Spleen (tissue), 11 donors: ENCODE data around the gene THBS4. TPM values are rescaled to one million over a fixed set of nuclear protein-coding genes. Genes with fewer than 3 reads are reported as not detected.

Experiments
- DNase-seq: peaks from one replicate; pipeline ENCODE4 v3.0.0-alpha.2; 2020
- H3K27ac ChIP-seq, 8 donors: fragments of 200-600 bp; sonication (generic) in 7 of 8; 1 replicate in 4 of 8; 2 replicates in 4 of 8; pipeline versions ENCODE4 v1.5.0 to v1.8.0; 2016 to 2021; ENCODE audit warnings: inconsistent platforms in 4 of 8, mild to moderate bottlenecking in 4 of 8, moderate library complexity in 1 of 8
- H3K27me3 ChIP-seq, 7 donors: fragments of 200-600 bp; sonication (generic) in 6 of 7; replicated peaks in 1 of 7; 1 replicate in 4 of 7; 2 replicates in 3 of 7; pipeline versions ENCODE4 v1.5.0 to v1.8.0; 2016 to 2021; ENCODE audit warnings: inconsistent platforms in 3 of 7, mild to moderate bottlenecking in 1 of 7
- H3K36me3 ChIP-seq, 6 donors: fragments of 200-600 bp; sonication (generic) in 5 of 6; 1 replicate in 4 of 6; 2 replicates in 2 of 6; pipeline versions ENCODE4 v1.5.0 to v1.8.0; 2016 to 2021; ENCODE audit warnings: inconsistent platforms in 2 of 6
- H3K4me1 ChIP-seq, 6 donors: fragments of 200-600 bp; sonication (generic) in 5 of 6; 1 replicate in 3 of 6; 2 replicates in 3 of 6; pipeline versions ENCODE4 v1.5.0 to v1.8.0; 2016 to 2021; ENCODE audit warnings: inconsistent platforms in 3 of 6
- H3K4me3 ChIP-seq, 8 donors: fragments of 200-600 bp; sonication (generic) in 7 of 8; 1 replicate in 4 of 8; 2 replicates in 4 of 8; pipeline versions ENCODE4 v1.5.0 to v1.8.0; 2016 to 2021; ENCODE audit warnings: inconsistent platforms in 4 of 8, mild to moderate bottlenecking in 4 of 8, moderate library complexity in 2 of 8
- H3K9me3 ChIP-seq, 8 donors: fragments of 200-600 bp; sonication (generic) in 7 of 8; 1 replicate in 4 of 8; 2 replicates in 4 of 8; pipeline versions ENCODE4 v1.5.0 to v1.8.0; 2016 to 2021; ENCODE audit warnings: inconsistent platforms in 4 of 8
- CTCF ChIP-seq, 11 experiments: fragments of 200-600 bp in 7 of 11; fragments of 450-650 bp in 4 of 11; sonication (generic) in 4 of 11; IDR thresholded peaks in 8 of 11; conservative IDR thresholded peaks in 3 of 11; 1 replicate in 7 of 11; 2 replicates in 4 of 11; pipeline versions ENCODE4 v1.4.0 to v1.8.0; 2016 to 2021; ENCODE audit warnings: antibody characterized with exemption in 11 of 11, inconsistent platforms in 4 of 11, mild to moderate bottlenecking in 1 of 11
- POLR2A ChIP-seq, 3 donors: fragments of 450-650 bp; IDR thresholded peaks; one replicate each; pipeline ENCODE4 v1.5.1; 2017; ENCODE audit warnings: antibody characterized with exemption in 3 of 3, mild to moderate bottlenecking in 1 of 3
- POLR2AphosphoS5 ChIP-seq, 3 donors: sonication (generic); formaldehyde crosslinking; IDR thresholded peaks; one replicate each; pipeline ENCODE4 v1.5.1; 2017; ENCODE audit warnings: antibody characterized with exemption in 3 of 3
- WGBS, 5 donors: extraction: QIAGEN DNeasy Blood & Tissue Kit in 3 of 5; methylation state at CpG; one replicate each; pipeline versions ENCODE4 v1.1.5 to v1.1.7; 2013 to 2018; 5-methylcytosine and 5-hydroxymethylcytosine counted together
- intact Hi-C: fragments of 100-400 bp; cut with DNase I; formaldehyde crosslinking; loops from one replicate; pipeline ENCODE4 v1.15.0; 2023; ENCODE audit warnings: low total_unique reads
- polyA plus RNA-seq, 3 donors: library from polyadenylated mRNA; stranded (reverse); fragments of 200-250 nt; gene quantifications; one replicate each; pipeline ENCODE4 v1.2.1, GENCODE V29; 2013
- total RNA-seq, 7 donors: library from RNA; depleted of rRNA in 3 of 7; stranded (reverse); fragments of >200 nt in 3 of 7; fragmentation: NEBNext Ultra II Directional in 4 of 7; extraction: Animal tissue kit (Norgen Biotek cat#: 25700) in 4 of 7; gene quantifications; one replicate each; pipeline versions ENCODE4 v1.1.0 to v1.2.1, GENCODE V29; 2016 to 2021
- donor health status: healthy with polysubstance abuse.
- donor health status: DM: no; HTN: no; CAD: no; lungs with moderate emphysema.
- donor health status: DM: no; HTN: no; CAD: no.
- donor health status: Bipolar disorder and iron deficiency.
- donor health status: healthy.
- donor health status: DM: no; HTN: no; CAD: no.
- donor health status: DM: yes; HTN: yes; CAD: no.

Gene THBS4
- total and polyA plus RNA-seq, 10 donors, result 0.34 to 1.1 (median 0.68) TPM

- Histone ChIP-seq H3K36me3 (no peaks in the 10 kb centered on the region), H3K27me3 (peaks cover 0 to 84% (median 35%) of the 10 kb centered on the region in 7 donors), H3K9me3 (no peaks in the 10 kb centered on the region), H3K4me3 (no peak overlapping the region), H3K27ac (no peak overlapping the region), H3K4me1 (peaks cover 0 to 12% (median 6%) of the 10 kb centered on the region in 6 donors)
- DNase-seq, result no peak
- intact Hi-C loops, result no loop called here
- no peak for TF ChIP-seq CTCF (IDR thresholded peaks at IDR 0.05 in 8 of 11, conservative IDR thresholded peaks at IDR 0.05 in 3 of 11)
- no peak for TF ChIP-seq POLR2AphosphoS5 (IDR thresholded peaks at IDR 0.05)
- TF ChIP-seq POLR2A (IDR thresholded peaks at IDR 0.05), result no peak
- 31 to 50% (median 31%) methylated on average over 1 of the region's 1 CpG for WGBS, 5 donors
These were observed 4.0 kb upstream of the THBS4 start for GRCh38 chr5:80031109-80031508.

- intact Hi-C loops, result no loop called here
- no peak for DNase-seq
These were observed 1.6 kb upstream of the THBS4 start for GRCh38 chr5:80033513-80033912.

GRCh38 chr5:80034559-80034958 is 589 bp upstream of the THBS4 start:
- H3K27me3 ChIP-seq, result peaks cover 0 to 87% (median 55%) of the 10 kb centered on the region in 7 donors
- intact Hi-C loops, result no loop called here
- no peaks in the 10 kb centered on the region for H3K9me3 ChIP-seq
- no peak for DNase-seq
- 33 to 38% (median 34%) methylated on average over 8 of the region's 8 CpGs for WGBS, 5 donors
- H3K27ac ChIP-seq, result no peak overlapping the region
- H3K4me1 ChIP-seq, result peaks cover 0 to 12% (median 6%) of the 10 kb centered on the region in 6 donors
- TF ChIP-seq POLR2AphosphoS5 (IDR thresholded peaks at IDR 0.05) (no peak), CTCF (IDR thresholded peaks at IDR 0.05 in 8 of 11, conservative IDR thresholded peaks at IDR 0.05 in 3 of 11) (no peak), POLR2A (IDR thresholded peaks at IDR 0.05) (no peak)
- H3K36me3 ChIP-seq, result no peaks in the 10 kb centered on the region
- H3K4me3 ChIP-seq, result peak overlapping the region in 2 of 8 donors; percentile 16 to 56

More at GRCh38 chr5:80033513-80033912, 1.6 kb upstream of the THBS4 start:
- no peaks in the 10 kb centered on the region for H3K9me3 ChIP-seq
- H3K27me3 ChIP-seq, result peaks cover 0 to 90% (median 54%) of the 10 kb centered on the region in 7 donors
- H3K4me1 ChIP-seq, result peaks cover 0 to 12% (median 6%) of the 10 kb centered on the region in 6 donors
- H3K36me3 ChIP-seq, result no peaks in the 10 kb centered on the region
- TF ChIP-seq POLR2A (IDR thresholded peaks at IDR 0.05), result no peak
- no peak overlapping the region for H3K4me3 ChIP-seq
- H3K27ac ChIP-seq, result no peak overlapping the region

GRCh38 chr5:80035839-80036238 is 691 bp downstream of the THBS4 start:
- WGBS, 5 donors, result 73 to 88% (median 79%) methylated on average over 7 of the region's 7 CpGs
- intact Hi-C loops, result no loop called here
- DNase-seq, result no peak
- no peaks in the 10 kb centered on the region for H3K9me3 ChIP-seq
- H3K4me1 ChIP-seq, result peaks cover 0 to 12% (median 6%) of the 10 kb centered on the region in 6 donors
- H3K27ac ChIP-seq, result no peak overlapping the region
- H3K36me3 ChIP-seq, result no peaks in the 10 kb centered on the region
- peaks cover 0 to 84% (median 54%) of the 10 kb centered on the region in 7 donors for H3K27me3 ChIP-seq
- H3K4me3 ChIP-seq, result peak overlapping the region in 1 of 8 donors; percentile 56
- TF ChIP-seq CTCF (IDR thresholded peaks at IDR 0.05 in 8 of 11, conservative IDR thresholded peaks at IDR 0.05 in 3 of 11) (no peak), POLR2A (IDR thresholded peaks at IDR 0.05) (no peak), POLR2AphosphoS5 (IDR thresholded peaks at IDR 0.05) (no peak)

- DNase-seq, result no peak
- no peaks in the 10 kb centered on the region for H3K9me3 ChIP-seq
- H3K27ac ChIP-seq, result no peak overlapping the region
- H3K27me3 ChIP-seq, result peaks cover 0 to 77% (median 47%) of the 10 kb centered on the region in 7 donors
- peaks cover 0 to 12% (median 6%) of the 10 kb centered on the region in 6 donors for H3K4me1 ChIP-seq
- H3K4me3 ChIP-seq, result no peak overlapping the region
- WGBS, 5 donors, result 74 to 91% (median 84%) methylated on average over 5 of the region's 5 CpGs
- no peaks in the 10 kb centered on the region for H3K36me3 ChIP-seq
- TF ChIP-seq CTCF (IDR thresholded peaks at IDR 0.05 in 8 of 11, conservative IDR thresholded peaks at IDR 0.05 in 3 of 11) (no peak), POLR2A (IDR thresholded peaks at IDR 0.05) (no peak), POLR2AphosphoS5 (IDR thresholded peaks at IDR 0.05) (no peak)
- intact Hi-C loops, result no loop called here
These were observed 1.5 kb downstream of the THBS4 start for GRCh38 chr5:80036615-80037014.
